Measurements from ENCODE around the gene CHAF1A.

DNA sequence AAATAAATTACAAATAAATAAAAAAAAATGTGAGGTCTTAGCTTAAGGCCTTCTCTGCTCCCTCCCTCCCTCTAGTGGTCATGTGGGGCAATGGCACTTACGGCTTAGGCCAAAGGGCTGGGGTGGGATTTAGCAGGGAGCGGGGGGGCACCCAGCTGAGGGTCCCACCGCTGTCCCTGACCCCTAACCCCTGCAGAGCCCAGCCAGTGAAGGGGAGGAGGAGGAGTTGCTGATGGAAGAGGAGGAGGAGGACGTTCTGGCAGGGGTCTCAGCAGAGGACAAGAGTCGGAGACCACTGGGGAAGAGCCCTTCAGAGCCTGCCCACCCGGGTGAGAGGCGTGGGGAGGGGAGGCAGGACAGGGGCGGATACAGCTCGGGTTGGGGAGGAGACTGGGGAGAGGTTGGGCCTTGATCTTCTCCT lies 49.7 kb upstream of the CHAF1A start:
- no peak for TF ChIP-seq TAF1 (IDR thresholded peaks at IDR 0.05; ENCODE audit: borderline replicate concordance, insufficient read depth, low read length)
- TF ChIP-seq, protein P1, sequence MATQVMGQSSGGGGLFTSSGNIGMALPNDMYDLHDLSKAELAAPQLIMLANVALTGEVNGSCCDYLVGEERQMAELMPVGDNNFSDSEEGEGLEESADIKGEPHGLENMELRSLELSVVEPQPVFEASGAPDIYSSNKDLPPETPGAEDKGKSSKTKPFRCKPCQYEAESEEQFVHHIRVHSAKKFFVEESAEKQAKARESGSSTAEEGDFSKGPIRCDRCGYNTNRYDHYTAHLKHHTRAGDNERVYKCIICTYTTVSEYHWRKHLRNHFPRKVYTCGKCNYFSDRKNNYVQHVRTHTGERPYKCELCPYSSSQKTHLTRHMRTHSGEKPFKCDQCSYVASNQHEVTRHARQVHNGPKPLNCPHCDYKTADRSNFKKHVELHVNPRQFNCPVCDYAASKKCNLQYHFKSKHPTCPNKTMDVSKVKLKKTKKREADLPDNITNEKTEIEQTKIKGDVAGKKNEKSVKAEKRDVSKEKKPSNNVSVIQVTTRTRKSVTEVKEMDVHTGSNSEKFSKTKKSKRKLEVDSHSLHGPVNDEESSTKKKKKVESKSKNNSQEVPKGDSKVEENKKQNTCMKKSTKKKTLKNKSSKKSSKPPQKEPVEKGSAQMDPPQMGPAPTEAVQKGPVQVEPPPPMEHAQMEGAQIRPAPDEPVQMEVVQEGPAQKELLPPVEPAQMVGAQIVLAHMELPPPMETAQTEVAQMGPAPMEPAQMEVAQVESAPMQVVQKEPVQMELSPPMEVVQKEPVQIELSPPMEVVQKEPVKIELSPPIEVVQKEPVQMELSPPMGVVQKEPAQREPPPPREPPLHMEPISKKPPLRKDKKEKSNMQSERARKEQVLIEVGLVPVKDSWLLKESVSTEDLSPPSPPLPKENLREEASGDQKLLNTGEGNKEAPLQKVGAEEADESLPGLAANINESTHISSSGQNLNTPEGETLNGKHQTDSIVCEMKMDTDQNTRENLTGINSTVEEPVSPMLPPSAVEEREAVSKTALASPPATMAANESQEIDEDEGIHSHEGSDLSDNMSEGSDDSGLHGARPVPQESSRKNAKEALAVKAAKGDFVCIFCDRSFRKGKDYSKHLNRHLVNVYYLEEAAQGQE (IDR thresholded peaks at IDR 0.05; ENCODE audit: insufficient read depth in 1 of 2, low read depth in 2 of 2, low read length in 2 of 2), result no peak
- no peak; the same call in 1 of the 2 replicates for TF ChIP-seq POLR2AphosphoS5 (IDR thresholded peaks at IDR 0.05; ENCODE audit: low read depth, low read length)
- no peak for TF ChIP-seq SIN3A (IDR thresholded peaks at IDR 0.05; ENCODE audit: borderline replicate concordance, insufficient read depth, low read length)
- TF ChIP-seq FOXP2 (optimal IDR thresholded peaks at IDR 0.05; ENCODE audit: borderline replicate concordance, extremely low read depth, extremely low read length, insufficient read depth), result no peak

All from PFSK-1 (cell line).